WTC11 (cell line): ENCODE measurements around the gene MYL6B. TPM values are rescaled to one million over a fixed set of nuclear protein-coding genes. Genes with fewer than 3 reads are reported as not detected.

Experiments
- ATAC-seq: fragments of 200-7000 bp; cut with Tn5 transposase; 2 replicates; pipeline ENCODE4 v1.10.0; 2021; ENCODE audit warnings: mild to moderate bottlenecking, moderate library complexity
- CTCF ChIA-PET: fragments of 300-600 bp; sonication (Branson Sonifier 250); formaldehyde crosslinking; loops from one replicate; lab custom pipeline; 2021; ENCODE audit warnings: antibody characterized with exemption; lab: Charles Lee
- POLR2A ChIA-PET: fragments of 350-600 bp; sonication (Branson Sonifier 250); formaldehyde crosslinking; loops from one replicate; lab custom pipeline; 2021; ENCODE audit warnings: antibody characterized with exemption; lab: Charles Lee
- DNase-seq: peaks from one replicate; pipeline ENCODE4 v3.0.0; 2021; ENCODE audit warnings: low spot score
- H3K27ac Mint-ChIP-seq: 2 replicates; pipeline ENCODE4 v1.8.0; 2021; ENCODE audit warnings: mixed read lengths
- H3K27me3 Mint-ChIP-seq: 2 replicates; pipeline ENCODE4 v1.8.0; 2021; ENCODE audit warnings: low read depth, mild to moderate bottlenecking, moderate library complexity, mixed read lengths
- H3K36me3 Mint-ChIP-seq: 2 replicates; pipeline ENCODE4 v1.8.0; 2021; ENCODE audit warnings: mixed read lengths
- H3K4me1 Mint-ChIP-seq: 2 replicates; pipeline ENCODE4 v1.8.0; 2022; ENCODE audit warnings: mixed read lengths
- H3K4me3 Mint-ChIP-seq: 2 replicates; pipeline ENCODE4 v1.8.0; 2021; ENCODE audit warnings: mild to moderate bottlenecking, moderate library complexity, mixed read lengths
- H3K9me3 Mint-ChIP-seq: 2 replicates; pipeline ENCODE4 v1.8.0; 2021; ENCODE audit warnings: mixed read lengths
- CREM ChIP-seq: sonication (generic); formaldehyde crosslinking; IDR thresholded peaks from 2 replicates; pipeline ENCODE4 v1.8.1; 2022; ENCODE audit warnings: mild to moderate bottlenecking, missing genetic modification reagents, moderate library complexity
- EMX1 ChIP-seq: fragments of 250-450 bp; sonication (Bioruptor Pico); IDR thresholded peaks from 2 replicates; pipeline ENCODE4 v1.8.0; 2021; ENCODE audit warnings: mild to moderate bottlenecking
- FOXK1 ChIP-seq: sonication (generic); formaldehyde crosslinking; IDR thresholded peaks from 2 replicates; pipeline ENCODE4 v1.8.0; 2022; ENCODE audit warnings: mild to moderate bottlenecking, moderate library complexity, missing genetic modification reagents
- GABPB1 ChIP-seq: sonication (generic); formaldehyde crosslinking; IDR thresholded peaks from 2 replicates; pipeline ENCODE4 v1.8.1; 2023; ENCODE audit warnings: mild to moderate bottlenecking, missing genetic modification reagents
- MYBL2 ChIP-seq: sonication (generic); formaldehyde crosslinking; IDR thresholded peaks from 2 replicates; pipeline ENCODE4 v1.8.1; 2023; ENCODE audit warnings: mild to moderate bottlenecking, moderate library complexity, missing genetic modification reagents
- NR2C2 ChIP-seq: sonication (generic); formaldehyde crosslinking; IDR thresholded peaks from 2 replicates; pipeline ENCODE4 v1.8.0; 2022; ENCODE audit warnings: mild to moderate bottlenecking, missing genetic modification reagents
- SOX15 ChIP-seq: fragments of 250-450 bp; sonication (Bioruptor Pico); IDR thresholded peaks from 2 replicates; pipeline ENCODE4 v1.9.0; 2021; ENCODE audit warnings: mild to moderate bottlenecking
- TP53 ChIP-seq: sonication (generic); formaldehyde crosslinking; IDR thresholded peaks from 2 replicates; pipeline ENCODE4 v1.8.1; 2023; ENCODE audit warnings: mild to moderate bottlenecking, missing genetic modification reagents
- ZNF138 ChIP-seq: sonication (generic); formaldehyde crosslinking; conservative IDR thresholded peaks from 2 replicates; pipeline ENCODE4 v1.8.1; 2022; ENCODE audit warnings: mild to moderate bottlenecking, moderate library complexity, missing genetic modification reagents
- ZNF219 ChIP-seq: sonication (generic); formaldehyde crosslinking; IDR thresholded peaks from 2 replicates; pipeline ENCODE4 v1.8.0; 2023; ENCODE audit warnings: missing genetic modification reagents, mild to moderate bottlenecking, borderline replicate concordance
- ZNF396 ChIP-seq: fragments of 250-450 bp; sonication (Bioruptor Pico); IDR thresholded peaks from 2 replicates; pipeline ENCODE4 v1.8.0; 2021; ENCODE audit warnings: mild to moderate bottlenecking, moderate library complexity, borderline replicate concordance
- total RNA-seq: library from RNA; stranded (reverse); gene quantifications from 3 replicates; pipeline ENCODE4 v1.2.3, GENCODE V29; 2021
- TF ChIP-seq, protein P1 (sequence below): sonication (generic); formaldehyde crosslinking; conservative IDR thresholded peaks from 2 replicates; pipeline ENCODE4 v1.8.1; 2023; ENCODE audit warnings: mild to moderate bottlenecking, low read depth, missing genetic modification reagents, moderate library complexity
- TF ChIP-seq, protein P2 (sequence below): sonication (generic); formaldehyde crosslinking; IDR thresholded peaks from 2 replicates; pipeline ENCODE4 v1.8.1; 2023; ENCODE audit warnings: mild to moderate bottlenecking, moderate library complexity, missing genetic modification reagents
- TF ChIP-seq, protein P3 (sequence below): sonication (generic); formaldehyde crosslinking; IDR thresholded peaks from 2 replicates; pipeline ENCODE4 v1.8.0; 2023; ENCODE audit warnings: mild to moderate bottlenecking, missing genetic modification reagents
- TF ChIP-seq, protein P4 (sequence below): sonication (generic); formaldehyde crosslinking; IDR thresholded peaks from 2 replicates; pipeline ENCODE4 v1.8.1; 2022; ENCODE audit warnings: mild to moderate bottlenecking, missing genetic modification reagents, moderate library complexity, borderline replicate concordance
- TF ChIP-seq, protein P5 (sequence below): sonication (generic); formaldehyde crosslinking; IDR thresholded peaks from 2 replicates; pipeline ENCODE4 v1.8.1; 2022; ENCODE audit warnings: low read depth, mild to moderate bottlenecking, moderate library complexity, missing genetic modification reagents, borderline replicate concordance
- TF ChIP-seq, protein P6 (sequence below): sonication (generic); formaldehyde crosslinking; conservative IDR thresholded peaks from 2 replicates; pipeline ENCODE4 v1.8.1; 2022; ENCODE audit warnings: mild to moderate bottlenecking, missing genetic modification reagents

Gene MYL6B
- total RNA-seq, 1 experiment from 2014 or later = 173 TPM

DNA sequence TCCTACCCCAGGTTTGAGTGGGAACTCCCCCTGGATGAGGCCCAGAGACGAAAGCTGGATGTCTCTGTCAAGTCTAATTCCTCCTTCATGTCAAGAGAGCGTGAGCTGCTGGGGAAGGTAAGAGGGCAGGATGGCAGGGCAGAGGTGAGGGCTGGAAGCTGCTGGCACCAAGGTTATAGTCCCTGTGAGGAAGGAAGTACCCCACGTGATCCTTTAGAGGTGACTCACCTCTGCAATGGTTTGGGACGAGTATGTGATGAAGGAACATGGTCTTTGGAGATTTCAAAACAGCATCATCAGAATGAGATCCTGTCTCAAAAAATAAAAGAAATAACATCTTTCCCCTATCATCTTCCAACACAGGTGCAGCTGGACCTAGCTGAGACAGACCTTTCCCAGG, 9.2 kb upstream of the MYL6B start:
- peaks cover 12% of the 10 kb centered on the region for H3K9me3 Mint-ChIP-seq
- H3K27ac Mint-ChIP-seq = no peak overlapping the region
- H3K4me3 Mint-ChIP-seq = no peak overlapping the region
- TF ChIP-seq, protein P1, sequence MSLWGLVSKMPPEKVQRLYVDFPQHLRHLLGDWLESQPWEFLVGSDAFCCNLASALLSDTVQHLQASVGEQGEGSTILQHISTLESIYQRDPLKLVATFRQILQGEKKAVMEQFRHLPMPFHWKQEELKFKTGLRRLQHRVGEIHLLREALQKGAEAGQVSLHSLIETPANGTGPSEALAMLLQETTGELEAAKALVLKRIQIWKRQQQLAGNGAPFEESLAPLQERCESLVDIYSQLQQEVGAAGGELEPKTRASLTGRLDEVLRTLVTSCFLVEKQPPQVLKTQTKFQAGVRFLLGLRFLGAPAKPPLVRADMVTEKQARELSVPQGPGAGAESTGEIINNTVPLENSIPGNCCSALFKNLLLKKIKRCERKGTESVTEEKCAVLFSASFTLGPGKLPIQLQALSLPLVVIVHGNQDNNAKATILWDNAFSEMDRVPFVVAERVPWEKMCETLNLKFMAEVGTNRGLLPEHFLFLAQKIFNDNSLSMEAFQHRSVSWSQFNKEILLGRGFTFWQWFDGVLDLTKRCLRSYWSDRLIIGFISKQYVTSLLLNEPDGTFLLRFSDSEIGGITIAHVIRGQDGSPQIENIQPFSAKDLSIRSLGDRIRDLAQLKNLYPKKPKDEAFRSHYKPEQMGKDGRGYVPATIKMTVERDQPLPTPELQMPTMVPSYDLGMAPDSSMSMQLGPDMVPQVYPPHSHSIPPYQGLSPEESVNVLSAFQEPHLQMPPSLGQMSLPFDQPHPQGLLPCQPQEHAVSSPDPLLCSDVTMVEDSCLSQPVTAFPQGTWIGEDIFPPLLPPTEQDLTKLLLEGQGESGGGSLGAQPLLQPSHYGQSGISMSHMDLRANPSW (CRISPR knock-in tag) = no peak
- TF ChIP-seq, protein P2, sequence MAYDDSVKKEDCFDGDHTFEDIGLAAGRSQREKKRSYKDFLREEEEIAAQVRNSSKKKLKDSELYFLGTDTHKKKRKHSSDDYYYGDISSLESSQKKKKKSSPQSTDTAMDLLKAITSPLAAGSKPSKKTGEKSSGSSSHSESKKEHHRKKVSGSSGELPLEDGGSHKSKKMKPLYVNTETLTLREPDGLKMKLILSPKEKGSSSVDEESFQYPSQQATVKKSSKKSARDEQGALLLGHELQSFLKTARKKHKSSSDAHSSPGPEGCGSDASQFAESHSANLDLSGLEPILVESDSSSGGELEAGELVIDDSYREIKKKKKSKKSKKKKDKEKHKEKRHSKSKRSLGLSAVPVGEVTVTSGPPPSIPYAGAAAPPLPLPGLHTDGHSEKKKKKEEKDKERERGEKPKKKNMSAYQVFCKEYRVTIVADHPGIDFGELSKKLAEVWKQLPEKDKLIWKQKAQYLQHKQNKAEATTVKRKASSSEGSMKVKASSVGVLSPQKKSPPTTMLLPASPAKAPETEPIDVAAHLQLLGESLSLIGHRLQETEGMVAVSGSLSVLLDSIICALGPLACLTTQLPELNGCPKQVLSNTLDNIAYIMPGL (CRISPR knock-in tag) = no peak
- TF ChIP-seq FOXK1 = no peak
- POLR2A ChIA-PET = interaction anchor here (1.5 to 1.6 kb wide), 2 partner anchors 16 to 25 kb away, joined by 4 read pairs; partner anchors contain the start of gene ZC3H10
- no peak for ATAC-seq
- peaks cover 69% of the 10 kb centered on the region for H3K36me3 Mint-ChIP-seq
- H3K27me3 Mint-ChIP-seq = no peaks in the 10 kb centered on the region
- CTCF ChIA-PET = interaction anchor here (1.4 kb wide), 1 partner anchor 8 kb away, joined by 6 read pairs; no protein-coding TSS in a partner anchor
- no peaks in the 10 kb centered on the region for H3K4me1 Mint-ChIP-seq
- DNase-seq = no peak

DNA sequence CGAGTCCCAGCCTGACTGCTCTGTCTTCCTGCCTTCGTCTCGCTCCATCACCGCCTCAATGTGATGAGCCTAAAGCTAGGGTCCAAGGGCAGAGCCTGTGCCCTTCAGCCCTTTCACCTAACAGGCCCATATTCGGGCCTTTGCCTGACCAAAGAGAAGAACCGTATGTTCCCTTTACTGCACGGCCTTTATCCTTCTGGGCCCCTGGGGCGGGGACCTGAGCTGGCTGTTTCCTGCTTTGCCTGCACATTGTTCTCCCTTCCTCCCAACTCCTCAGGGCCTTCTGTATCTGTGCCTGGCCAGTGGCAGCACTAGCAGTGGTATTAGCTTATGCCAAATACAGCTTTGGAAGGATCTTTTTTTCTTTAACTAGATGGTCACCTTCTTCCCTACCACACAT, 8.5 kb upstream of the MYL6B start:
- peaks cover 9% of the 10 kb centered on the region for H3K9me3 Mint-ChIP-seq
- DNase-seq (no peak), ATAC-seq (no peak)
- H3K4me3 Mint-ChIP-seq = no peak overlapping the region
- H3K4me1 Mint-ChIP-seq = no peaks in the 10 kb centered on the region
- peaks cover 63% of the 10 kb centered on the region for H3K36me3 Mint-ChIP-seq
- ChIA-PET POLR2A (no interaction called here), CTCF (interaction anchor here (1.0 kb wide), 1 partner anchor 19 kb away, joined by 4 read pairs; no protein-coding TSS in a partner anchor)
- no peaks in the 10 kb centered on the region for H3K27me3 Mint-ChIP-seq
- H3K27ac Mint-ChIP-seq = no peak overlapping the region
- TF ChIP-seq, protein P3, sequence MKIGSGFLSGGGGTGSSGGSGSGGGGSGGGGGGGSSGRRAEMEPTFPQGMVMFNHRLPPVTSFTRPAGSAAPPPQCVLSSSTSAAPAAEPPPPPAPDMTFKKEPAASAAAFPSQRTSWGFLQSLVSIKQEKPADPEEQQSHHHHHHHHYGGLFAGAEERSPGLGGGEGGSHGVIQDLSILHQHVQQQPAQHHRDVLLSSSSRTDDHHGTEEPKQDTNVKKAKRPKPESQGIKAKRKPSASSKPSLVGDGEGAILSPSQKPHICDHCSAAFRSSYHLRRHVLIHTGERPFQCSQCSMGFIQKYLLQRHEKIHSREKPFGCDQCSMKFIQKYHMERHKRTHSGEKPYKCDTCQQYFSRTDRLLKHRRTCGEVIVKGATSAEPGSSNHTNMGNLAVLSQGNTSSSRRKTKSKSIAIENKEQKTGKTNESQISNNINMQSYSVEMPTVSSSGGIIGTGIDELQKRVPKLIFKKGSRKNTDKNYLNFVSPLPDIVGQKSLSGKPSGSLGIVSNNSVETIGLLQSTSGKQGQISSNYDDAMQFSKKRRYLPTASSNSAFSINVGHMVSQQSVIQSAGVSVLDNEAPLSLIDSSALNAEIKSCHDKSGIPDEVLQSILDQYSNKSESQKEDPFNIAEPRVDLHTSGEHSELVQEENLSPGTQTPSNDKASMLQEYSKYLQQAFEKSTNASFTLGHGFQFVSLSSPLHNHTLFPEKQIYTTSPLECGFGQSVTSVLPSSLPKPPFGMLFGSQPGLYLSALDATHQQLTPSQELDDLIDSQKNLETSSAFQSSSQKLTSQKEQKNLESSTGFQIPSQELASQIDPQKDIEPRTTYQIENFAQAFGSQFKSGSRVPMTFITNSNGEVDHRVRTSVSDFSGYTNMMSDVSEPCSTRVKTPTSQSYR (CRISPR knock-in tag) = no peak
- TF ChIP-seq ZNF219 (CRISPR knock-in tag) = no peak
- TF ChIP-seq MYBL2 (CRISPR knock-in tag) = no peak
- TF ChIP-seq, protein P4, sequence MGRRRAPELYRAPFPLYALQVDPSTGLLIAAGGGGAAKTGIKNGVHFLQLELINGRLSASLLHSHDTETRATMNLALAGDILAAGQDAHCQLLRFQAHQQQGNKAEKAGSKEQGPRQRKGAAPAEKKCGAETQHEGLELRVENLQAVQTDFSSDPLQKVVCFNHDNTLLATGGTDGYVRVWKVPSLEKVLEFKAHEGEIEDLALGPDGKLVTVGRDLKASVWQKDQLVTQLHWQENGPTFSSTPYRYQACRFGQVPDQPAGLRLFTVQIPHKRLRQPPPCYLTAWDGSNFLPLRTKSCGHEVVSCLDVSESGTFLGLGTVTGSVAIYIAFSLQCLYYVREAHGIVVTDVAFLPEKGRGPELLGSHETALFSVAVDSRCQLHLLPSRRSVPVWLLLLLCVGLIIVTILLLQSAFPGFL = no peak
- no peak for TF ChIP-seq EMX1
- TF ChIP-seq NR2C2 (CRISPR knock-in tag) = no peak
- TF ChIP-seq GABPB1 = no peak
- TF ChIP-seq CREM = no peak
- TF ChIP-seq, protein P5, sequence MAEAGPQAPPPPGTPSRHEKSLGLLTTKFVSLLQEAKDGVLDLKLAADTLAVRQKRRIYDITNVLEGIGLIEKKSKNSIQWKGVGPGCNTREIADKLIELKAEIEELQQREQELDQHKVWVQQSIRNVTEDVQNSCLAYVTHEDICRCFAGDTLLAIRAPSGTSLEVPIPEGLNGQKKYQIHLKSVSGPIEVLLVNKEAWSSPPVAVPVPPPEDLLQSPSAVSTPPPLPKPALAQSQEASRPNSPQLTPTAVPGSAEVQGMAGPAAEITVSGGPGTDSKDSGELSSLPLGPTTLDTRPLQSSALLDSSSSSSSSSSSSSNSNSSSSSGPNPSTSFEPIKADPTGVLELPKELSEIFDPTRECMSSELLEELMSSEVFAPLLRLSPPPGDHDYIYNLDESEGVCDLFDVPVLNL (CRISPR knock-in tag) = no peak

DNA sequence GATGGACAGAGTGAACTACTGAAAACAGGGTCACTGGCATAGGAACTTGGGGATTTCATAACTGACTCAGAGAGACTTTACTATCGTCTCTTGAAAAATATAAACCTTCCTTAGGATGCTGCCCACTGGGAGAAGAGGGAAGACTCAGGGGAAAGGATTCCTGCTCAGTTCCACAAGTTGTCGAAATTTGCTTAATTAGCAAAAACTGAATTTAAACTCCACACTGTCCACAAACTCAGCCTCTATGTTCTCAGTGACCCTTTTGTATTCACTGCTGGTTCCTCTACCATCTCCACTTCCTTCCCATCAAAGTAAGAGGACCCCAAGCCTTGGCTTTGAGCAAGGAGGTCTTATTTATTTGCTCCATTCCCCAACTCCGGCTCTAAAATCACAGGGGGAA, 7.2 kb upstream of the MYL6B start:
- CTCF ChIA-PET = no interaction called here
- H3K4me3 Mint-ChIP-seq = no peak overlapping the region
- DNase-seq (no peak), ATAC-seq (no peak)
- H3K4me1 Mint-ChIP-seq = no peaks in the 10 kb centered on the region
- H3K9me3 Mint-ChIP-seq = peaks cover 9% of the 10 kb centered on the region
- H3K27ac Mint-ChIP-seq = no peak overlapping the region
- POLR2A ChIA-PET = interaction anchor here (1.0 kb wide), 1 partner anchor 76 kb away, joined by 3 read pairs; no protein-coding TSS in a partner anchor
- peaks cover 54% of the 10 kb centered on the region for H3K36me3 Mint-ChIP-seq
- no peaks in the 10 kb centered on the region for H3K27me3 Mint-ChIP-seq
- TF ChIP-seq SOX15 (CRISPR knock-in tag) (no peak), TP53 (CRISPR knock-in tag) (no peak), GABPB1 (no peak), ZNF138 (CRISPR knock-in tag) (no peak), ZNF396 (CRISPR knock-in tag) (no peak)
- TF ChIP-seq, protein P1 (CRISPR knock-in tag) = no peak
- TF ChIP-seq, protein P6, sequence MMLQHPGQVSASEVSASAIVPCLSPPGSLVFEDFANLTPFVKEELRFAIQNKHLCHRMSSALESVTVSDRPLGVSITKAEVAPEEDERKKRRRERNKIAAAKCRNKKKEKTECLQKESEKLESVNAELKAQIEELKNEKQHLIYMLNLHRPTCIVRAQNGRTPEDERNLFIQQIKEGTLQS (CRISPR knock-in tag) = no peak
